Measurements from ENCODE around the gene EZH2.

The EZH2 gene

GRCh38 chr7:148806187-148806586 lies 77.9 kb downstream of the EZH2 start:
- no peak for DNase-seq (ENCODE audit: low spot score)

GRCh38 chr7:148804343-148805235 lies 79.5 kb downstream of the EZH2 start:
- DNase-seq (ENCODE audit: low spot score), result no peak

GRCh38 chr7:148803094-148803493 lies 81.0 kb downstream of the EZH2 start:
- no peak for DNase-seq (ENCODE audit: low spot score)

GRCh38 chr7:148802101-148802493 lies 82.0 kb downstream of the EZH2 start:
- no peak for DNase-seq (ENCODE audit: low spot score)

GRCh38 chr7:148800677-148801076 lies 83.4 kb downstream of the EZH2 start:
- no peak for DNase-seq (ENCODE audit: low spot score)

GRCh38 chr7:148799893-148800555 lies 84.1 kb downstream of the EZH2 start:
- no peak for DNase-seq (ENCODE audit: low spot score)

GRCh38 chr7:148796841-148797240 lies 87.2 kb downstream of the EZH2 start:
- DNase-seq (ENCODE audit: low spot score), result no peak

GRCh38 chr7:148794476-148794875 lies 89.6 kb downstream of the EZH2 start:
- DNase-seq (ENCODE audit: low spot score), result no peak

- DNase-seq (ENCODE audit: low spot score), result no peak
Observed at GRCh38 chr7:148793590-148793989, 90.5 kb downstream of the EZH2 start.

- DNase-seq (ENCODE audit: low spot score), result no peak
Observed at GRCh38 chr7:148791546-148791945, 92.5 kb downstream of the EZH2 start.

- DNase-seq (ENCODE audit: low spot score), result no peak
Observed at GRCh38 chr7:148790850-148791249, 93.2 kb downstream of the EZH2 start.

- no peak for DNase-seq (ENCODE audit: low spot score)
Observed at GRCh38 chr7:148790131-148790726, 93.9 kb downstream of the EZH2 start.

GRCh38 chr7:148789220-148789619 lies 94.9 kb downstream of the EZH2 start:
- DNase-seq (ENCODE audit: low spot score), result no peak

GRCh38 chr7:148787571-148788295 lies 96.4 kb downstream of the EZH2 start:
- DNase-seq (ENCODE audit: low spot score), result no peak

- no peak for DNase-seq (ENCODE audit: low spot score)
Observed at GRCh38 chr7:148783801-148784527, 100.1 kb downstream of the EZH2 start.

GRCh38 chr7:148782757-148783456 lies 101.2 kb downstream of the EZH2 start:
- no peak for DNase-seq (ENCODE audit: low spot score)

- DNase-seq (ENCODE audit: low spot score), result no peak
Observed at GRCh38 chr7:148774471-148774870, 109.6 kb downstream of the EZH2 start.

- no peak for DNase-seq (ENCODE audit: low spot score)
Observed at GRCh38 chr7:148773334-148773733, 110.8 kb downstream of the EZH2 start.

GRCh38 chr7:148772297-148773089 lies 111.6 kb downstream of the EZH2 start:
- peak; percentile 52 for DNase-seq (ENCODE audit: low spot score)

- no peak for DNase-seq (ENCODE audit: low spot score)
Observed at GRCh38 chr7:148770004-148770403, 114.1 kb downstream of the EZH2 start.
